ENCODE measurements around the gene PPP2R5A.

DNA sequence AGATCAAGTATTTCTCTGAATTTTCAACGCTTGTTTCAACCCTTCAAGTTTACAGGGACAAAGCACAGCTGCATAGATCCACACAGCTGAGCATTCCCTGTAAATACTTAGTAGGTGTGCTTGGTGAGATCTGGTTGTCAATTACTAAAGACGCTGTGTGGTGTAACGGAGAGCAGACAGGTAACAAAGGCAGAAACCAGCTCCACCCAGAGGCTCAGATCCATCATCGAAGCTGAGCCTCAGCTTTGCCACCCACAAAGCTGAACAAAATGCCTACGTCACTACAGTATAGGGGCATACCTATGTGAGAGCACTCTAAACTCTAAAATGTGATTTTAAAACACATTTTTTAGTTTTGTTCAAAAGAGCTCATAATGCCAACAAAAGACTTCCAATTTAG, 90.8 kb downstream of the PPP2R5A start:
- TF ChIP-seq, protein P1, sequence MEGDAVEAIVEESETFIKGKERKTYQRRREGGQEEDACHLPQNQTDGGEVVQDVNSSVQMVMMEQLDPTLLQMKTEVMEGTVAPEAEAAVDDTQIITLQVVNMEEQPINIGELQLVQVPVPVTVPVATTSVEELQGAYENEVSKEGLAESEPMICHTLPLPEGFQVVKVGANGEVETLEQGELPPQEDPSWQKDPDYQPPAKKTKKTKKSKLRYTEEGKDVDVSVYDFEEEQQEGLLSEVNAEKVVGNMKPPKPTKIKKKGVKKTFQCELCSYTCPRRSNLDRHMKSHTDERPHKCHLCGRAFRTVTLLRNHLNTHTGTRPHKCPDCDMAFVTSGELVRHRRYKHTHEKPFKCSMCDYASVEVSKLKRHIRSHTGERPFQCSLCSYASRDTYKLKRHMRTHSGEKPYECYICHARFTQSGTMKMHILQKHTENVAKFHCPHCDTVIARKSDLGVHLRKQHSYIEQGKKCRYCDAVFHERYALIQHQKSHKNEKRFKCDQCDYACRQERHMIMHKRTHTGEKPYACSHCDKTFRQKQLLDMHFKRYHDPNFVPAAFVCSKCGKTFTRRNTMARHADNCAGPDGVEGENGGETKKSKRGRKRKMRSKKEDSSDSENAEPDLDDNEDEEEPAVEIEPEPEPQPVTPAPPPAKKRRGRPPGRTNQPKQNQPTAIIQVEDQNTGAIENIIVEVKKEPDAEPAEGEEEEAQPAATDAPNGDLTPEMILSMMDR (IDR thresholded peaks at IDR 0.05; ENCODE audit: insufficient read depth, low read length), result no peak
- TF ChIP-seq, protein P2, sequence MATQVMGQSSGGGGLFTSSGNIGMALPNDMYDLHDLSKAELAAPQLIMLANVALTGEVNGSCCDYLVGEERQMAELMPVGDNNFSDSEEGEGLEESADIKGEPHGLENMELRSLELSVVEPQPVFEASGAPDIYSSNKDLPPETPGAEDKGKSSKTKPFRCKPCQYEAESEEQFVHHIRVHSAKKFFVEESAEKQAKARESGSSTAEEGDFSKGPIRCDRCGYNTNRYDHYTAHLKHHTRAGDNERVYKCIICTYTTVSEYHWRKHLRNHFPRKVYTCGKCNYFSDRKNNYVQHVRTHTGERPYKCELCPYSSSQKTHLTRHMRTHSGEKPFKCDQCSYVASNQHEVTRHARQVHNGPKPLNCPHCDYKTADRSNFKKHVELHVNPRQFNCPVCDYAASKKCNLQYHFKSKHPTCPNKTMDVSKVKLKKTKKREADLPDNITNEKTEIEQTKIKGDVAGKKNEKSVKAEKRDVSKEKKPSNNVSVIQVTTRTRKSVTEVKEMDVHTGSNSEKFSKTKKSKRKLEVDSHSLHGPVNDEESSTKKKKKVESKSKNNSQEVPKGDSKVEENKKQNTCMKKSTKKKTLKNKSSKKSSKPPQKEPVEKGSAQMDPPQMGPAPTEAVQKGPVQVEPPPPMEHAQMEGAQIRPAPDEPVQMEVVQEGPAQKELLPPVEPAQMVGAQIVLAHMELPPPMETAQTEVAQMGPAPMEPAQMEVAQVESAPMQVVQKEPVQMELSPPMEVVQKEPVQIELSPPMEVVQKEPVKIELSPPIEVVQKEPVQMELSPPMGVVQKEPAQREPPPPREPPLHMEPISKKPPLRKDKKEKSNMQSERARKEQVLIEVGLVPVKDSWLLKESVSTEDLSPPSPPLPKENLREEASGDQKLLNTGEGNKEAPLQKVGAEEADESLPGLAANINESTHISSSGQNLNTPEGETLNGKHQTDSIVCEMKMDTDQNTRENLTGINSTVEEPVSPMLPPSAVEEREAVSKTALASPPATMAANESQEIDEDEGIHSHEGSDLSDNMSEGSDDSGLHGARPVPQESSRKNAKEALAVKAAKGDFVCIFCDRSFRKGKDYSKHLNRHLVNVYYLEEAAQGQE (IDR thresholded peaks at IDR 0.05; ENCODE audit: insufficient replicate concordance, low read depth), result no peak
- TF ChIP-seq POLR2AphosphoS5 (IDR thresholded peaks at IDR 0.05; ENCODE audit: low read depth) (no peak), GABPA (IDR thresholded peaks at IDR 0.05; ENCODE audit: low read depth) (no peak)

All from HL-60 (cell line).